Stimulated activated naive CD4-positive, alpha-beta T cell treated with Interleukin-2 at 50 U/mL for 16 hours (primary cell): ENCODE results near the gene TMEM165.
"Not testable (repeated sequence)": the region's sequence is repeated elsewhere in the genome, so short reads cannot be mapped to it uniquely, and the experiment has no call there.

Source experiments
- DNase-seq: peaks from one replicate; lab custom pipeline; 2025; lab: John Stamatoyannopoulos, UW

The TMEM165 gene

DNA sequence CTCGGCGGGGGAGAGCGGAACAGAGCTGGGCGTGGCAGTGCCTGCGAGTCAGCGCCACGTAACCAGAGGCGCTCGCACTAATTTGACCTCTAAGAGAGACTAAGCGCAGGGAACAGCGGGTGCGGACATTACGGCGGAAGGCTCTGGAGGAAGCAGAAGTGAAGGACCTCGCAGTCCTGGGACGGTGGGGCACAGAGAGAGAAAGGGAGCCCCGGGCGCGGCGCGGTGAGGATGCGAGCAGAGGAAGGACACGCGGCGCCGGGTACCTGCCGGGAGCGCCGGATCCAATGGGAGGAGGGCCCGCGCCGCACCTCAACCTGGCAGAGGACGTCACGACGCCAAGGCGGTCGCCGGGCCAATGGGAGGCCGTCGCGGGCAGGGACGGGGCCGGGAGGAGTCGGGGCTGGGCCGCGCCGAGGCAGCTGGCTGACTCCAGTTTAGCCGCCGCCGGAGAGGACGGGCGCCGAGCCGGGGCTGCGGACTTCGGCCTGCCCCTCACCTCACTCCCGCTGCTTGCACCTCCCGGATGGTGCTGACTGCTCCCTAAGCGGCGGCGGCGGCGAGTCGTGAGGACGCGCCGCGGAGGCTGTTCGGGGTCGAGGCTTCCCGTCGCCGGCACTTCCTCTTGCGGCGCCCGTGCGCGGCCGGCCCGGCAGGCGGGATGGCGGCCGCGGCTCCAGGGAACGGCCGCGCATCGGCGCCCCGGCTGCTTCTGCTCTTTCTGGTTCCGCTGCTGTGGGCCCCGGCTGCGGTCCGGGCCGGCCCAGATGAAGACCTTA, at the start of gene TMEM165:
TSS of gene TMEM165 (plus strand) at position 429 of the 779 bp plus-strand sequence. CDS start at position 662, 233 bp downstream.
- peak; percentile 88 for DNase-seq

GRCh38 chr4:55345980-55346850, 49.5 kb upstream of the TMEM165 start, which contains the start of gene SRD5A3:
Gene SRD5A3 (plus strand): TSS chr4:55346242. CDS start chr4:55346337, 95 bp downstream.
- peak; percentile 76 for DNase-seq

- DNase-seq, result no peak
Measured at GRCh38 chr4:55346851-55347255, 48.9 kb upstream of the TMEM165 start.

- no peak for DNase-seq
Measured at GRCh38 chr4:55347610-55348228, 48.0 kb upstream of the TMEM165 start.

DNA sequence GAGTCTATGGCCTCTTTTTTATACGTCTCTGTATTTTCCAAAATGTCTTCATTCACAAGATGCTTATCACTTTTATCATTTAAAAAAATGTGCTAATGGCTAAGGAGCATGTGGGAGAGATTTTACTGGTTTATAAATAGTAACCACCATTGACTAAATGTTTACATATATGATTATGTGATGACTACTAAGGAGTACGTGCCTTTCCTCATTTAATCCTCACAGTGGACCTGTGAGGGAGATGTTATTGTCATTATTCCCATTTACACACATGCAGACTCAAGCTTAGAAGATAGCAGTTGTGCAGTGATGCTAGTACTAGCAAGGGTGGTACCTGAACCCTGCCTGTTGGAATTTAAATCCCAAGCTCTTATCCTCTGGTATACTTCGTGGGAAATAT, 47.3 kb upstream of the TMEM165 start:
- DNase-seq, result no peak

DNA sequence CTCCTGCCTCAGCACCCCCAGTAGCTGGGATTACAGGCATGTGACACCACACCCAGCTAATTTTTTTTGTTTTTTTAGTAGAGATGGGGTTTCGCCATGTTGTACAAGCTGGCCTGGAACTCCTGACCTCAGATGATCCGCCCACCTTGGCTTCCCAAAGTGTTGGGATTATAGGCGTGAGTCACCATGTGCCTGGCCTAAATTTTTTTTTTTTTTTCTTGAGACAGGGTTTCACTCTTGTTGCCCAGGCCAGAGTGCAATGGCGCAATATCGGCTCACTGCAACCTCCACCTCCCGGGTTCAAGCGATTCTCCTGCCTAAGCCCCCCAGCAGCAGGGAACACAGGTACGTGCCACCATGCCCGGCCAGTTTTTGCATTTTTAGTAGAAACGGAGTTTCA, 44.9 kb upstream of the TMEM165 start:
- DNase-seq, result not testable (repeated sequence)

GRCh38 chr4:55351824-55352223, 43.9 kb upstream of the TMEM165 start:
- no peak for DNase-seq

DNA sequence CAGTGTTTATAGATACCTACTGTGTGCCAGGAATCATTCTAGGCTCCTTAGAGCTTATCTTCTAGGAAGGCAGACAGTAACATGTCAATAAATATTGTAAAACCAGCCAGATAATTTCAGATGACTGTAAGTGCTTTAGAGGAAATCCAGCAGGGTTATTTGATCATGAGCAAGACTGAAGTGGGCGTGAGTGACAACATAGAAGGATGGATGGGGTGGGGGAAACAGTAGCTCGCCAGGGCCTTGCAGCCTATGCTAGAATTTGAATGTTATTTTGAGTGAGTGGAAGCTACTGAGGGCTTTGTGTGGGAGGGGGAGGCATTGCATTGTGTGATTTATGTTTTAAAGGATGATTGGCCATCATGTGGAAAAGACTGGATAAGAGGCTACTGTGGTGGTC, 43.0 kb upstream of the TMEM165 start:
- DNase-seq, result no peak

- not testable (repeated sequence) for DNase-seq
Measured at GRCh38 chr4:55353228-55353747, 42.5 kb upstream of the TMEM165 start.

DNA sequence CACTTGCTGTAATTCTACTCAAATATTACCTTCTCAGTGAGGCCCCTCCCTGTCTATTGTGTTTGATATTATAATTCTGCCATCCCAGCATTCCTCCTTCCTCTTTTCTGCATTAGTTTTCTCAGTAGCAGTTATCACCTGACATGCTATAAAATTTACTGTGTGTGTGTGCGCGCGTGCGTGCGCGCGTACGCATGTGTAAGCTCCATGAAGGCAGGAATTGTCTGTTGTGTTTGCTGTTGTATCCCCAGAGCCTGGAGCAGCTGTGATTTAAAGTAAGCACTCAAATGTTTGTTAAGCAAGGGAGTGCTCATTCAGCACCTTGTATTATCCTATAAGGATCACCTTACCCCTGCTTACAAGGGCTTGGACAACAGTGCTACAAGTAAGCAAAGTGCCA, 41.1 kb upstream of the TMEM165 start:
- no peak for DNase-seq

DNA sequence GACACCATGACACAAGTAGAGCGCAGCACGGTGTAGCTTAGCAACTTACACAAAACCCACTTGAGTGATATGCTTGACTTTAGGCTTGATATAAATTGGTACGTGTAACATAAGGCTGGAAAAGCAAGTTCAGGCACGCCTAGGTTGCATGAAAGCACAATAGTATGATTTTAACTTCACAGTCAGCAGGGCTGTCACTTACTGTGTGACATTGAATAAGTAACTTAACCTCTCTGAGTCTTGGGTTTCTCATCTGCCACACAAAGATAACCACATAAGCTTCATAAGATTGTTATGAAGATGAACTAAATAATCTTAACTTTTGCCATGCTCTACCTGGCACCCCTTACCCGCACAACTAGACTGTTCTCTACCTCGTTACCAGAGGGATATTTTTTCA, 40.2 kb upstream of the TMEM165 start:
- no peak for DNase-seq

GRCh38 chr4:55356991-55357461, 38.7 kb upstream of the TMEM165 start:
- DNase-seq, result no peak

- no peak for DNase-seq
Measured at GRCh38 chr4:55358246-55358645, 37.5 kb upstream of the TMEM165 start.

DNA sequence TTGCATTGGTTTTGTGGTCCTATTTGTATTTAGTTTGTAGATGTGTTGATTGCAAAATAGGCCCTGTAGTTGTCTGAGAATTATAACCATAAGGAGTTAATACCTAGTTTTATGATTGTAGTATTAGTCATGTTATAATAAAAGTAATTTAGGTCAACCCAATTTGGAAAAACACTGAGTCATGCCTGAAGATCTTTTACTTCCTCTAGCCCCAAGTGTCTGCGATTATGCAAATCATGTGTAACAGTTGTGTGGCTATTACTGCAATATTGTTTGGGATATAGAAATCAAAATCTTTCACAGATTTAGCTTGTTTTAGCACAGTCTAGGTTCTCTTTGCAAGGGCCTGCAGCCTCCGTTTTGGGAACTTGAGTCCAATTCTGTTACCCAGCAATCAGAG, 37.1 kb upstream of the TMEM165 start:
- DNase-seq, result no peak

DNA sequence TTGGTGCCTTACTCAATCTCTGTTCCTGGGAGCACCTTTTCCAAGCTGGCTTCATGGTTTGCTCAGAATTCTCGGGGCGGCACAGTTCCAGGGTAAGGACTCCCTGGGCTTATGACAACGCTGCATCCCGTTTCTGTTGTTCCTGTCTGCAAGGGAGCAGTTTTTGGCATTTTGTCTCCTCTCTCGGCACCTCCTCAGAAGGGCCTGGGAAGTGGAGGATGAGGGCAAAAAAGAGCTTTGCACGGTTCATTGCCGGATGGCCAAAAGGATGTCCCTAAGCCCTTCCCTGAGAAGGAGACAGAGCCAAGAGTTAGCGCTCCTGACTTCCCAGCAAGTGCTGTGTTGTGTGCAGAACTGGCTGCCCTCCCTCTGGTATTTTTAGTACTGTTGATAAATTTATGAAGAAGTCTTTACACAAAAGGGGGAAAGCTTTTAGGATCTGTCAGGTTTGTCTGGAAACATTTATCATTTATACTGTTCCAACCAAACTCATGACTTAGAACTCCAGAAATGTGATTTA, 36.3 kb upstream of the TMEM165 start:
- no peak for DNase-seq

- not testable (repeated sequence) for DNase-seq
Measured at GRCh38 chr4:55362938-55363337, 32.8 kb upstream of the TMEM165 start.

DNA sequence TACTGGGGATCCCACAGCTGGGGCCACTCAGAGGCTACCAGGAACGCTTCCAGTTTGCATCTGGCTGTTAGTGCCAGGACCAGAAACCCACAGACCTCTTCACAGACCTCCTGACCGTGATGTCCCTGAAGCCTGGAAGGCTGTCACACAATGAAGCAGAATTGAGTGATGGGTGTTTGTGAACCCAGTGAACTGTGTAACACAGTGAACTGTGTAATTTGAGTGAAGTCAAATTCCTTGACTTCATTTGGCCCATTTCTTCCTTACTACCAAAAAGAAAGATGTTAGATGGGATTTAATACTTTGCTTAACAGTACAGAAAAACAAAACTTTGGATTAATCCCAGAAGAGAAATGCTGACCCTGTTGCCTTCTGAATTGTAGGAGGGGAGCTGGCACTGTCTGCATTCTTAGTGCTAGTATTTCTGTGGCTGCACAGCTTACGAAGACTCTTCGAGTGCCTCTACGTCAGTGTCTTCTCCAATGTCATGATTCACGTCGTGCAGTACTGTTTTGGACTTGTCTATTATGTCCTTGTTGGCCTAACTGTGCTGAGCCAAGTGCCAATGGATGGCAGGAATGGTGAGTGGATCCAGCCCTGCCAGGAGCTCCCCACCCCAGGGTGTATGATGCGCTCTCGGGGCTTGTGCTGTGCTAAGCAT, 31.9 kb upstream of the TMEM165 start:
- no peak for DNase-seq

DNA sequence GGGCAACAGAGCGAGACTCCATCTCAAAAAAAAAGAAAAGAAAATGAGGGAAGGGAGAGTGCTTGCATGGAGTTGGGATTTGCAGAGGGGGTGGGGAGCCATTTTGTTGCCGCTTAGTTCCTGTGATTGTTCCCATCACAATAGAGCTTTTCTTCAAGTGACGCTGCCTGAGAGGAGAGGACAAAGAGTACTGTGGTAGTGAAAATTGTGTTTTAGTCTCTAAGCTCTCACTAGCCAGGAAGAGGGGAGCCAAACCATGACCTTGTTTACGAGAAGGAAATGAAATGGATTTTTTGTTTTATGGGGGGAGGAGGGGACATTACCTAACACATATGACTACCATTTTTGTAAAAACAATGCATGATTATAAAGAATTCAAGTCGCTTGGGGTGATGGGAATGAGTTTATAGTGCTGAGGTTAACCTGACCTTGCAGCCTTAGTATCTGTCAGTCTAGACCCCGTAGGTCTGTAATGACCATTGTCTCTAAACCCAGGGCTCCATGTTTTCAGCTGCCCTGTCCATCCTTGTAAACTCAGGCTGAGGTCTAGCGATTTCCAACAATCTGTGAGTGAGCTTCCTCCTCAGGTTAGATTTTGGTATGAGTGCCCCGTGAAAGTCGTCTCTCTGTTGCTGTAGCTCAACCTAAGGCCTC, 30.9 kb upstream of the TMEM165 start:
- DNase-seq, result no peak

DNA sequence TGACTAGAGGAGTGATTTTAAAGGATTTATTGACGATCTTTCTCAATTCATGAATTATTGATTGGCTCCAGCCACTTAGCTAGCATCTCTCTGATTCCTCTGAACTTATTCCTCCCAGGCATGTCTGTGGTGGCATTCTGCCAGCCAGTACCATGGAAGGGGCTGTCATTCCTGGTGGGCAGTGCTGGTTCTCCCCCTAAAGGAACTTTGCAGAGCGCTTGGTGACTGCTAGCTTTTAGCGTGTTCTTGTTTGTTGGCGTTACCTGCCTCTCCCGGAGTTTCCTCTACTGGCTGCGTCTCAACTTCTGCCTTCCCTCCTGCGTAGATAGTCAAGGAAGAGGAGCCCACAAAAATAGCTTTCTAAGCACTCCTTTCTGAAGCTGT, 30.4 kb upstream of the TMEM165 start:
- DNase-seq, result no peak

GRCh38 chr4:55366621-55367020, 29.1 kb upstream of the TMEM165 start:
- no peak for DNase-seq
